ENCODE measurements around the gene METTL8.
A peak's percentile ranks its signal among the peaks of the same experiment; 100 is the strongest.
"Not testable (repeated sequence)": the region's sequence is repeated elsewhere in the genome, so short reads cannot be mapped to it uniquely, and the experiment has no call there.

The METTL8 gene

GRCh38 chr2:171422710-171423495 is 10.9 kb downstream of the METTL8 start:
- not testable (repeated sequence) for DNase-seq (ENCODE audit: low spot score)

GRCh38 chr2:171420728-171421563 is 12.8 kb downstream of the METTL8 start:
- DNase-seq (ENCODE audit: low spot score) = no peak

GRCh38 chr2:171419333-171419732 is 14.5 kb downstream of the METTL8 start:
- DNase-seq (ENCODE audit: low spot score) = no peak

GRCh38 chr2:171416009-171416926 is 17.5 kb downstream of the METTL8 start:
- DNase-seq (ENCODE audit: low spot score) = peak; percentile 82

GRCh38 chr2:171414645-171415044 is 19.1 kb downstream of the METTL8 start:
- DNase-seq (ENCODE audit: low spot score) = not testable (repeated sequence)

GRCh38 chr2:171412571-171413175 is 21.1 kb downstream of the METTL8 start:
- no peak for DNase-seq (ENCODE audit: low spot score)

- DNase-seq (ENCODE audit: low spot score) = no peak
These were observed 21.9 kb downstream of the METTL8 start for GRCh38 chr2:171411791-171412483.

GRCh38 chr2:171411214-171411613 is 22.6 kb downstream of the METTL8 start:
- DNase-seq (ENCODE audit: low spot score) = no peak

- no peak for DNase-seq (ENCODE audit: low spot score)
These were observed 23.2 kb downstream of the METTL8 start for GRCh38 chr2:171410624-171411023.

GRCh38 chr2:171410101-171410500 is 23.7 kb downstream of the METTL8 start:
- DNase-seq (ENCODE audit: low spot score) = no peak

GRCh38 chr2:171409436-171409971 is 24.3 kb downstream of the METTL8 start:
- peak; percentile 30 for DNase-seq (ENCODE audit: low spot score)

GRCh38 chr2:171407676-171408044 is 26.1 kb downstream of the METTL8 start:
- DNase-seq (ENCODE audit: low spot score) = no peak

- no peak for DNase-seq (ENCODE audit: low spot score)
These were observed 26.6 kb downstream of the METTL8 start for GRCh38 chr2:171407030-171407675.

- DNase-seq (ENCODE audit: low spot score) = no peak
These were observed 27.7 kb downstream of the METTL8 start for GRCh38 chr2:171406044-171406443.

GRCh38 chr2:171405546-171405945 is 28.2 kb downstream of the METTL8 start:
- no peak for DNase-seq (ENCODE audit: low spot score)

GRCh38 chr2:171404719-171405118 is 29.1 kb downstream of the METTL8 start:
- no peak for DNase-seq (ENCODE audit: low spot score)

GRCh38 chr2:171404261-171404660 is 29.5 kb downstream of the METTL8 start:
- no peak for DNase-seq (ENCODE audit: low spot score)

GRCh38 chr2:171402906-171403580 is 30.7 kb downstream of the METTL8 start:
- no peak for DNase-seq (ENCODE audit: low spot score)

GRCh38 chr2:171401947-171402346 is 31.8 kb downstream of the METTL8 start:
- no peak for DNase-seq (ENCODE audit: low spot score)

- no peak for DNase-seq (ENCODE audit: low spot score)
These were observed 33.4 kb downstream of the METTL8 start for GRCh38 chr2:171400395-171400794.
